PC-9 (cell line): ENCODE measurements around the gene PTCD2.

ENCODE experiments used
- CTCF ChIP-seq: fragments of 200-600 bp; sonication (generic); conservative IDR thresholded peaks from 2 replicates; pipeline ENCODE4 v1.6.1; 2017; ENCODE audit warnings: mixed run types, antibody characterized with exemption, mild to moderate bottlenecking, moderate library complexity
- EZH2 ChIP-seq: fragments of 200-600 bp; sonication (generic); IDR thresholded peaks from 2 replicates; pipeline ENCODE4 v1.8.0; 2017; ENCODE audit warnings: antibody characterized with exemption, low read depth

- TF ChIP-seq EZH2 (no peak), CTCF (no peak)
Observed at GRCh38 chr5:72286798-72287197, 33.4 kb upstream of the PTCD2 start.
